HT-29 (cell line): Measurements from ENCODE around the gene DNAAF1. TPM values are rescaled to one million over a fixed set of nuclear protein-coding genes. Genes with fewer than 3 reads are reported as not detected.

Experiments
- DNase-seq: peaks from one replicate; pipeline ENCODE4 v3.0.0-alpha.2; 2015; ENCODE audit warnings: low spot score
- total RNA-seq: library from RNA; depleted of rRNA; stranded (reverse); fragments of >200 nt; shearing (Covaris generic); gene quantifications from 2 replicates; pipeline ENCODE4 v1.2.3, GENCODE V29; 2014

The DNAAF1 gene
- total RNA-seq, 1 experiment from 2014 or later, result 0.08 TPM

DNA sequence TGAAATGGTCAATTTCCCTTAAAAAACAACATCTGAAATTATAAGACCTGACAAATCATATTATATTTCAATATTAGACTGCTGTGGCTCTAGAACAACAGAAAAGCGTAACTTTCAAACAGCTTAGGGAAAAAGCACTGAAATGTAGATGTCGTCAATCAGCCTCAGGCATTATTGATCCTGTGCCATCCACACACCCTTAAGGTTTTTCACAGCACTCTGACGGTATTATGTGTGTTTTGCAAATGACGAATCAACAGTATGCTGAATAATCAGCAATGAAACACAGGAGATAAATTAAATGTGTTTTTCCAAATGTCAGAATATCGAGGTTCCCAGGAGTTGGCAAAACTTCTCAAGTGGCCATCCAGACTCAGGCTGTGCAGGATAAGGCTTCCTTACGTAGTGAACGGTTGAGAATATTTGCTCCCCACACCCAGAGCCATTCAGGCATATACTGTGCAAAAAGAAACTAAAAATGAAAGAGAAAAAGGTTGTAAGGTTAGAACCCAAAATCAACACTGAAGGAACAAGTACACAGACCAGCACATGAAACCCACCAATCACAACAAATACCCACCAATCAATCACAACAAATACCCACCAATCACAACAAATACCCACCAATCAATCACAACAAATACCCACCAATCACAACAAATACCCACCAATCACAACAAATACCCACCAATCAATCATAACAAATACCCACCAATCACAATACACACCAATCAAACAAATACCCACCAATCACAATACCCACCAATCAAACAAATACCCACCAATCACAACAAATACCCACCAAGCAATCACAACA is 20.6 kb upstream of the DNAAF1 start:
- DNase-seq, result no peak

DNA sequence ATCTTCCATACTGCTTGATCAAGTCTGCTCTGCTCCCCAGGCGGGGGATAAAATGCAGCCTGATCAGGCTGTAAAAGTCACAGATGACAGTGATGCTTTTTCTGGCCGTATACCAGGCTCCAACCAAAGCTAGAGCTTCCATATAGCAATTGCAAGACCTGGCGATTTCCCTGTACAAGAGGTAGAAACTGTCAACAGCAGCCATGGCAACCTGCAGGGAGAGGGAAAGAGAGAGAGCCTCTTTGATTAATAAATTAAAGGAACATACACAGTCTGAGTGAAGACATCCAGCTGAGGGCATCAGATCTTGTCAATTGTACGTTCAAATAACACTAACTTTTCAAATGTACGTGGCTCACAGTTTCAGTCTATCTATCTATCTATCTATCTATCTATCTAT is 14.0 kb upstream of the DNAAF1 start:
- no peak for DNase-seq

DNA sequence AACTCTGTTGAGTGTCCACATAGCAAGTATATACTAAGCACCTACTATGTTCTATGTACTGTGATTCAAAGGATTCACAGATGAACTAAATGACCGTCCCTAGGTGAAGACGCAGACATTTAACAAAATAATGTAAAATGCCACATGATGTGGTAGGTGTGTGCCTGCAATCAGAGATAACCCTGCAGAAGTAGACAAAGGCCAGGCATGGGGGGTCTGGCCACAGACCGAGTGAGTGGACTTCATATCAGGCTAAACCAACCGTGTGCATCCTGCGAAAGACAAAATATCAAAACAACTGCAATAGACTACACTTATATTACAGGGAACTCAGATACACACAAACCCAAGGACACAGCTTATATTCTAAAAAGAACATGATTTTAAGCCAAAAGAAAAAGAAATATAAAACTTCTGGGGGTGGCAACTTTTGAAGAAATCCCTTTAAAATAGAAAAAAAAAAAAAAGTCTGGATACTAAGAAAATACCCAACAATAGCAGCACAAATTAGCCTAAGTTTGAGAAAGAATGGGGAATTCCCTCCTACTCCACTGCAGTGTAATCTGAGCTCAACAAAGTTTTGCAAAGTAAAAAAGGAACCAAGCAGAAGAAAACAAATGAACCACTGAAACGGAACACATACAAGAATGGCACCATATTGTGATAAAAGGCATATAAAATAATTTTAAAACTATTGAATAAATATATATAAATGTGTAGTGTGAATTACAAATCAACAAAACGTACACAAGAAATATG is 12.4 kb upstream of the DNAAF1 start:
- no peak for DNase-seq

GRCh38 chr16:84136331-84137125 is 8.6 kb upstream of the DNAAF1 start:
- no peak for DNase-seq

DNA sequence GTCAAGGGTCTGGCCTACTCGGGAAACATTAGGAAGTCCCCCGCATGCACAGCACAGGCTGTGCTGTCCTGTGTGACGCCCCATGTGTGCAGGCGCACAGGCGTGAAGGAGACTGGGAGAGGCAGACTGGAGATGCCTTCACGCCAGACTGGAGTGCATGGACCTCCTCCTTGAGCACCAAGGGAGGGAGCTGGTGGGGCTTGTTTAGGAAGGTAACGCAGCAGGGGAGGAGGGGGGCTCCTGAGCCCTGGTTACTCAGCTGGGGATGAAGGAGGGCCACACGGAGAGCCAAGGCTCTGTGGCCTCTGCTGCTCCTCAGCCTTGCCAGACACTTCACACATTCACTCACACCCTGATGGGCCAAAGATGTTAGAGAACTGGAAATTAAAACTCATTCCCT is 7.8 kb upstream of the DNAAF1 start:
- DNase-seq, result no peak

GRCh38 chr16:84137769-84138357 is 7.2 kb upstream of the DNAAF1 start:
- DNase-seq, result no peak

DNA sequence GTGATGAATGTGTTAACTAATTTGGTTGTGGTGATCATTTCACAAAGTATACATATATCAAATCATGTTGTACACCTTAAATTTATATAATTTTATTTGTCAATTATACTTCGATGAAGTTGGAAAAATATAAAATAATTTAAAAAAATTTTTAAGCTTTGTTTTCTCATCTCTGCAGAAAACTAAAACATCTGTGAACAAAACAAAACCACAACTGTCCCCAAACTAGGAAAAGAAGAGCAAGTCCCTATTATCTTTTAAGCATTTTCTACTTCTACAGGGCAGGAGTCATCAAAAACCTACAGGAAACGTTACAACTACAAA is 6.6 kb upstream of the DNAAF1 start:
- DNase-seq, result no peak

DNA sequence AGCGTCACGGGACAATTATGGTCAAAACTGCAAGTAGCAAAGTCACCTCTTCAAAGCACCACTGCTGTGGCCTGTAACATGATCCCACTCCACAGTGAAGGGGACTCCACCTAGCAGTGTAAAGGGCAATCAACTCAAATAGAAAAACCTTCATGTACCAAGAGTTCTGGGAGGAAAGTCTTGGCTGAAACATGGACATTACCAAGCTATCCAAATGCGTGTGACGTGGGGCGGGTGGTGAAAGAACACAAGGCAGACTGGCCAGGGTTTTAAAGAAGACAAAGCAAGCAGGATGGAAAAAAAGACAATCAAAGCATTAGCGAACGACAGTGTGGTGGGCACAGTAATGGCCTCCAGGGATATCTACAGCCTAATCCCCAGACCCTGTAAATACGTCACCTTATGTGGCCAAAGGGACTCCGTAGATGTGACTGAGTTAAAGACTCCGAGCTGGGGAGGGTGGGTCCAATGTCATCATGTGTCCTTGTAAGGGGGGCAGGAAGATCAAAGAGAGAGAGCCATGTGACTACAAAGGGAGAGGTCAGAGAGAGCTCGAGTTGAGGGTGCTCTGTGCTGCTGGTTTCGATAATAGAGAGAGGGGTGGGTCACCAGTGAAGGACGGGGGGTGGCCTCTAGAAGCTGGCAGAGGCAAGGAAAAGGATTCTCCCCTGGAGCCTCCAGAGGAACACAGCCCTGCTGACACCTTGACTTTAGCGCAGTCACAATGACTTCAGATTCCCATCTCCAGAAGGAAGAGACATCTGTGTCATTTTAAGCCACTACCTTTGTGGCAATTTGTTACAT is 6.1 kb upstream of the DNAAF1 start:
- peak; percentile 13 for DNase-seq

DNA sequence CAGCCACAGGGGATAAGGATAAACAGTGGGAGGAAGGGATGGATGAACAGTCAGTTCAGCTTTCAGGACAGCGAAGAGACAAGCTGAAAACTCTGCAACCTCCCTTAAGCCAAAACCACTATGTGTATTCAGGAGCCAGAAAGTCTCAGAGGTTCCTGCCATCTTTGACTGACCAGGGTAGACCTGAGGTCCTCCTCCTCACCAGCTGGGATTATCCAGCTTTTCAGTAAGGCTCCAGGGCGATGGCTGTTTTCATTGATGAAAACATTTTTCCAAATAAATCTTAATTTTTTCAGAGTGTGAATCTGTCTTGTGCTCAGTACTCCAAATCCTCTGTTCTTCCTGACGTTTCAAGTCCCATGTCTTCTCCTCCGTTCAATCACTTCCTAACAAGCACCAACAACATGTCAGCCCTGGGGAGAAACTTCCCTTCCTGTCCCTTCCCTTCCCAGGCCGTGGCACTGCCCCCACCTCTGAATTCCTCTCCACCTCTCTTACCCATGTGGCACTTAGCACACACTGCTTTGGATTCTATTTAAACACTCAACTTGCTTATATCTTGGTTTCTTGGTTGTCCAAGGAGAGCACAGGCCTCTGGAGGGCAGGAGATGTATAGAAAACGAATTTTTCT is 5.4 kb upstream of the DNAAF1 start:
- DNase-seq, result no peak

DNA sequence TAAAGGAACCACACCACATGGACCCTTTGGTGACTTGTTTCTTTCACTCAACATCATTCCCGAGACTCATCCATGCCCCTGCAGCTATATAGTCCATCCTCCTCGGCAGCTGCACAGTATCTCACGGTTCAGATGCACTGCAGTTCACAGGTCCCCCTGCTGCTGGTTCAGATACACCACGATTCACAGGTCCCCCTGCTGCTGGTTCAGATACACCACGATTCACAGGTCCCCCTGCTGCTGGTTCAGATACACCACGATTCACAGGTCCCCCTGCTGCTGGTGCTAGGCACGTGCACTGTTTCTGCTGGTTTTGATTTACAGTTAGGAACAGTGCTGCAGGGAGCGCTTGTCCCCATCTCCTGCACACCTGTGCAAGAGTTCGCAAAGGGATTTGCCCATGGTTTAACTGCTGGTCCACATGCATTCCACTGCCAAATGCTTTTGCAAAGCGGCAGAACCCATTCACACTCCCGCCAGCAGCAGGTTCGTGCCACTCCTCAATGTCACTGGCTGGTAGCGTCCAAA is 3.9 kb upstream of the DNAAF1 start:
- no peak for DNase-seq

- DNase-seq, result no peak
These were observed 2.0 kb upstream of the DNAAF1 start for GRCh38 chr16:84143081-84143480.

DNA sequence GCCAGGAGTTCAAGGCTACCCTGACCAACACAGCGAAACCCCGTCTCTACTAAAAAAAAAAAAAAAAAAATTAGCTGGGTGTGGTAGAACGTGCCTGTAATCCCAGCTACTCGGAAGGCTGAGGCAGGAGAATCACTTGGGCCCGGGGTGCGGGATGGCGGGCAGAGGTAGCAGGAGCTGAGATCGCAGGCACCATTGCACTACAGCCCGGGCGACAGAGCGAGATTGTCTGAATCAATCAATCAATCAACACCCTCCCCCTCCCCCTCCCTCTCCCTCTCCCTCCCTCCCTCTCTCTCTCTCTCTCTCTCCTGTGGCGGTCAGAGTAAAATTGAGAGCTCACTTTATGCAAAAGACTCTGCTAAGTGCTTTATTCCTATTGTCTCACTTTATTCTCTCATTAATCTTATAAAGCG is 1.3 kb upstream of the DNAAF1 start:
- DNase-seq, result no peak

DNA sequence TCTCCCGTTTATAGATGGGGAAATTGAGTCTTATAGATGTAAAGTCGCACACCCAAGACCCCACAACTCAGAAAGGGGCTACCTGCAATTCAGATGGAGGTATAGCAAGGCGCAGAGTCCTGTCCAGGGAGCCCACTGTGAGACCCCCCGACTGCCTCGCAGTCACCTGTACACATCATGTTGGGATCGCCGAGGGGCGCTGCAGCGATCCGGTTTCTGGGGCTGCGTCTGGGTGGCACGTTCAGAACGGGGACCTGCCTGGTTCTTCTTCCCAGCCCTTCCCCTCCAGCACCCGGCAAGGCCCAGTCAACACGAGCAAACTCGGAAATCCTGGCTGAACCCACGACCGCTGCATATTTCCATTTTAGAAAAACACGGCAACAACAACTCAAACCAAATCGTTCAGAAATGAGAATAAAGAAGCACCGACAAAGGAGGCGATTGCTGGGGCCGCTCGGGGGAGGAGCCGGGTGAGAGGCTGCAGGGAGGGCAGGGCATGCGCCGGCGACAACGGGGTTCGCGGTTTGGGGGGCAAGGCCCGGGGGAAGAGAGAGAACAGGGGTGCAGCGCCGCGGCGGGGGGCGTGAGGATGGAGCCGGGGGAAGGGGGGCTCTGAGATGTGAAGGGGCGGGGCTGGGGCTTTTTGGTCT is 774 bp upstream of the DNAAF1 start:
- peak; percentile 16 for DNase-seq

DNA sequence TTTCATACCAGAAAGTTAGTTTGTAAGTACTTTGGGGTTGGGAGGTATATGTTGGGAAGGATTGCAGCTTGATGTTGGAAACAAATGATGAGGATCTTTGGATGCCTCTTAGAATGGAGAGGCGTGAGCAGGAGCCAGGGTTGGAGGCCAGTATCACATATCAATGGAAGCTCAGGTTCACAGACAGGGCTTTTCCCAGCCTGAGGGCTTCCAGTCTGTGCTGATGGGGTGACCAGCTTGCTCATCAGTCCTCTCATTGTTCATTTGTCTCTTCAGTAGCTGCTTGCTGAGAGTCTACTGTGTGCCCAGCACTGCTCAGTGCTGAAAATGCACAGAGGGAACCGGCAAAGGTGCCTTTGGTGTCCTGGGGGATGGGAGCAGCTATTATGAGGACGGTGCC is 5.8 kb downstream of the DNAAF1 start:
- no peak for DNase-seq

- no peak for DNase-seq
These were observed 8.6 kb downstream of the DNAAF1 start for GRCh38 chr16:84153660-84154214.

DNA sequence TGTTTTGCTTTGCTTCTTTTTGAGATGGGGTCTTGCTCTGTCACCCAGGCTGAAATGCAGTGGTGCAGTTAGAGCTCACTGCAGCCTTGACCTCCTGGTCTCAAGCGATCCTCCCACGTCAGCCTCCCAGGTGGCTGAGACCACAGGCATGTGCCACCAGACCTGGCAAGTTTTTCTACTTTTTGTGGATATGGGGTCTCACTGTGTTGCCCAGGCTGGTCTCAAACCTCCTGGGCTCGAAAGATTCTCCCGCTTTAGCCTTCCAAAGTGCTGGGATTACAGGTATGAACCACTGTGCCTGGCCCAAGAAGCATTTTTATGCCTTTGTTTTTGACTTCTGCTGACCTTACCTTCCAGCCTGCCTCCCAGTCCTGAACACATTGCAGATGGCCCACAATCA is 10.1 kb downstream of the DNAAF1 start:
- DNase-seq, result no peak

- DNase-seq, result no peak
These were observed 10.7 kb downstream of the DNAAF1 start for GRCh38 chr16:84155771-84156170.

DNA sequence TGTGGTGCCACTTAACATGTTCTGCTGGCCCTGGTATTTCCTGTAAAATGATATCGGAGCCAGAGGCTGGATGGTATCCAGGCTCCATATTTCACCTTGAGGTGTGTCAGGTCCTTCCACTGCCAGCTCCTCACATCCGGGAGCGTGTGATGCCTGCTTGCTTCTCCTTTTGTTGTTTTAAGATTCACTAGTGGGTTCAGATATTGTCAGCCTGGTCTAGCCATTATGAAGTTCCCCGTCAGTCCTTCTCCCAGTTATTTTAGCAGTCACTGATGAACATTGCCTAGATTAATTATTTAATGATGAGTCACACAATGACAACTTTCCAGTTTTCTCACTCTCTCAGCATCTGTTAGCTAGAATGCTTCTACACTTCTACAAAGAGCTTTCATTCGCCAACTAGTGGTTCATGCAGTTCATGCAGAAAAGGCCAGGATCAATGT is 11.3 kb downstream of the DNAAF1 start:
- peak; percentile 38 for DNase-seq

DNA sequence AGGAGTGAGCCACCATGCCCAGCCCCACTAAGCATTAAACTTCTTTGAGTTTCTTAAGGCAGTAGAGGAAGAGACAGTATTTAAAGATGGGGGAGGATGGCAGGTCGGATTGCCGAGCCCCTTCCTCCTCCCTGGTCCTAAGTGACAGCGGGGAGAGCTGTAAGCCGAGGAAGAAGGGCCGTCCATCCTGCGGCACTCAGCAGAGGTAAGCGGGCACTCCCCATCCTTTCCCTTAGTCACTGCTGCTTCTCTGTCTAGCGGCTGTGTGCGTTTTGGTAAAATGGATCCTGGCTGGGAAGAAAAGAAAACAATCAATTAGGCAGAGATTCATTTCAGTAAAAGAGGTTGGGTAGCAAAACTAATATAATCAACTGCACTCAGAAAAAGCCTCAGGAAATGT is 13.9 kb downstream of the DNAAF1 start:
- no peak for DNase-seq
